Colonic mucosa (tissue), 4 donors: ENCODE results near the gene COMP. TPM values are rescaled to one million over a fixed set of nuclear protein-coding genes. Genes with fewer than 3 reads are reported as not detected.

Source experiments
- DNase-seq: peaks from one replicate; pipeline ENCODE4 v3.0.0-alpha.2; 2020
- H3K27ac ChIP-seq: fragments of 200-600 bp; one replicate; pipeline ENCODE4 v1.8.0; 2021
- H3K27me3 ChIP-seq: fragments of 200-600 bp; one replicate; pipeline ENCODE4 v1.8.0; 2021
- H3K36me3 ChIP-seq: fragments of 200-600 bp; one replicate; pipeline ENCODE4 v1.8.0; 2021
- H3K4me1 ChIP-seq: fragments of 200-600 bp; one replicate; pipeline ENCODE4 v1.8.0; 2021; ENCODE audit warnings: mild to moderate bottlenecking
- H3K4me3 ChIP-seq: fragments of 200-600 bp; one replicate; pipeline ENCODE4 v1.8.0; 2021
- H3K9ac ChIP-seq, 2 donors: one replicate each; pipeline ENCODE4 v1.7.0; 2013; ENCODE audit warnings: control low read depth in 2 of 2, low read depth in 2 of 2, low read length in 2 of 2
- H3K9me3 ChIP-seq: fragments of 200-600 bp; one replicate; pipeline ENCODE4 v1.8.0; 2021
- intact Hi-C: fragments of 100-400 bp; cut with DNase I; formaldehyde crosslinking; loops from one replicate; pipeline ENCODE4 v1.14.1; 2022
- total RNA-seq, 2 donors: library from RNA; stranded (reverse); fragmentation: NEBNext Ultra II Directional in 1 of 2; extraction: Animal tissue kit (Norgen Biotek cat#: 25700) in 1 of 2; gene quantifications; one replicate each; pipeline ENCODE4 v1.2.1, GENCODE V29; 2021
- TF ChIP-seq, protein P1 (sequence below): fragments of 200-600 bp; IDR thresholded peaks from one replicate; pipeline ENCODE4 v1.8.0; 2022; ENCODE audit warnings: antibody characterized with exemption, mild to moderate bottlenecking
- donor health status: healthy.
- donor health status: DM: no; HTN: no; CAD: no.
- donor health status: DM: no; HTN: no; CAD: no.

The COMP gene
- total RNA-seq, 2 donors from 2014 or later = 0.13 TPM; not detected in 1

- H3K4me3 ChIP-seq = no peak overlapping the region
- H3K27ac ChIP-seq = no peak overlapping the region
- no peak overlapping the region for H3K9ac ChIP-seq
- TF ChIP-seq, protein P1, sequence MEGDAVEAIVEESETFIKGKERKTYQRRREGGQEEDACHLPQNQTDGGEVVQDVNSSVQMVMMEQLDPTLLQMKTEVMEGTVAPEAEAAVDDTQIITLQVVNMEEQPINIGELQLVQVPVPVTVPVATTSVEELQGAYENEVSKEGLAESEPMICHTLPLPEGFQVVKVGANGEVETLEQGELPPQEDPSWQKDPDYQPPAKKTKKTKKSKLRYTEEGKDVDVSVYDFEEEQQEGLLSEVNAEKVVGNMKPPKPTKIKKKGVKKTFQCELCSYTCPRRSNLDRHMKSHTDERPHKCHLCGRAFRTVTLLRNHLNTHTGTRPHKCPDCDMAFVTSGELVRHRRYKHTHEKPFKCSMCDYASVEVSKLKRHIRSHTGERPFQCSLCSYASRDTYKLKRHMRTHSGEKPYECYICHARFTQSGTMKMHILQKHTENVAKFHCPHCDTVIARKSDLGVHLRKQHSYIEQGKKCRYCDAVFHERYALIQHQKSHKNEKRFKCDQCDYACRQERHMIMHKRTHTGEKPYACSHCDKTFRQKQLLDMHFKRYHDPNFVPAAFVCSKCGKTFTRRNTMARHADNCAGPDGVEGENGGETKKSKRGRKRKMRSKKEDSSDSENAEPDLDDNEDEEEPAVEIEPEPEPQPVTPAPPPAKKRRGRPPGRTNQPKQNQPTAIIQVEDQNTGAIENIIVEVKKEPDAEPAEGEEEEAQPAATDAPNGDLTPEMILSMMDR = no peak
- no peaks in the 10 kb centered on the region for H3K9me3 ChIP-seq
- no peaks in the 10 kb centered on the region for H3K27me3 ChIP-seq
- H3K4me1 ChIP-seq = no peaks in the 10 kb centered on the region
- DNase-seq = no peak
- intact Hi-C loops = no loop called here
- H3K36me3 ChIP-seq = no peaks in the 10 kb centered on the region
Measured at GRCh38 chr19:18777301-18778075, 13.6 kb downstream of the COMP start.

DNA sequence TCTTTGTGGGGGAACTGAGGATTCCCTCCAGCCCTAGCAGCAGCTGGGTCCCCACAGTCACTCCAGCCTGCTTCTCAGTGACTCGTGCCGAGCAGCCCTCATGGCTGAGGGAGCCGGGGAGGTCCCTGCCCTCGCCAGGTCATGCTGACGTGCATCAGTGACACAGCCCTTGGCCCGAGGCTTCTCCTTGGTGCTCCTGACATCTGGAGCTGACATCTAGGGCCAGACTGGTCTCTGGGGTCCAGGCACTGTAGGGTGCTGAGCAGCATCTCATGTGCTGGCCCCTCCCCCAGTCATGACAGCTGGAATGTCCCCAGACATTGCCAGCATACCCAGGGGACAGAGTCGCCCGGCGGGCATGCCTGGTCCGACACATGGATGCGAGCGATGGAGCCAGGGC, 14.4 kb downstream of the COMP start:
- intact Hi-C loops = no loop called here
- TF ChIP-seq, protein P1 = no peak
- H3K4me1 ChIP-seq = no peaks in the 10 kb centered on the region
- no peak for DNase-seq
- no peaks in the 10 kb centered on the region for H3K27me3 ChIP-seq
- H3K9ac ChIP-seq = no peak overlapping the region
- no peak overlapping the region for H3K27ac ChIP-seq
- H3K9me3 ChIP-seq = no peaks in the 10 kb centered on the region
- no peaks in the 10 kb centered on the region for H3K36me3 ChIP-seq
- no peak overlapping the region for H3K4me3 ChIP-seq

DNA sequence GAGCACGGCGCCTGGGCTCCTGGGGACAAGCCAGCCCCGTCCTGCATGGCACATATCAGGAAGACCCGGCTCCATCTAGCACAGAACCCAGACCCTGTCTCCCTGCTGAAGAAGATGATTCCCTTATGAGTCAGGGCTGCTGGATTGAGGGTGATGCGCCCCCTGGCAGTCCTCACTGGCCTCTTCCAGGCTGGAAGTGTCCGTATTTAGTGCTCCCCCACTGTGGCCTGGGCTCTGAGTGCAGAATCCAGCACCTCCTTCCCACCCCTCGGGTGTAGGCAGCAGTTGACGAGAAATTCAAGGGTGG, 14.9 kb downstream of the COMP start:
- Histone ChIP-seq H3K9me3 (no peaks in the 10 kb centered on the region), H3K27ac (no peak overlapping the region), H3K9ac (no peak overlapping the region), H3K27me3 (no peaks in the 10 kb centered on the region), H3K4me3 (no peak overlapping the region), H3K36me3 (no peaks in the 10 kb centered on the region), H3K4me1 (no peaks in the 10 kb centered on the region)
- DNase-seq = no peak
- TF ChIP-seq, protein P1 = no peak
- intact Hi-C loops = no loop called here

GRCh38 chr19:18775586-18776287, 15.4 kb downstream of the COMP start:
- Histone ChIP-seq H3K36me3 (no peaks in the 10 kb centered on the region), H3K9ac (no peak overlapping the region), H3K27ac (no peak overlapping the region), H3K9me3 (no peaks in the 10 kb centered on the region), H3K4me1 (no peaks in the 10 kb centered on the region), H3K27me3 (no peaks in the 10 kb centered on the region), H3K4me3 (no peak overlapping the region)
- intact Hi-C loops = no loop called here
- DNase-seq = no peak
- TF ChIP-seq, protein P1 = no peak

DNA sequence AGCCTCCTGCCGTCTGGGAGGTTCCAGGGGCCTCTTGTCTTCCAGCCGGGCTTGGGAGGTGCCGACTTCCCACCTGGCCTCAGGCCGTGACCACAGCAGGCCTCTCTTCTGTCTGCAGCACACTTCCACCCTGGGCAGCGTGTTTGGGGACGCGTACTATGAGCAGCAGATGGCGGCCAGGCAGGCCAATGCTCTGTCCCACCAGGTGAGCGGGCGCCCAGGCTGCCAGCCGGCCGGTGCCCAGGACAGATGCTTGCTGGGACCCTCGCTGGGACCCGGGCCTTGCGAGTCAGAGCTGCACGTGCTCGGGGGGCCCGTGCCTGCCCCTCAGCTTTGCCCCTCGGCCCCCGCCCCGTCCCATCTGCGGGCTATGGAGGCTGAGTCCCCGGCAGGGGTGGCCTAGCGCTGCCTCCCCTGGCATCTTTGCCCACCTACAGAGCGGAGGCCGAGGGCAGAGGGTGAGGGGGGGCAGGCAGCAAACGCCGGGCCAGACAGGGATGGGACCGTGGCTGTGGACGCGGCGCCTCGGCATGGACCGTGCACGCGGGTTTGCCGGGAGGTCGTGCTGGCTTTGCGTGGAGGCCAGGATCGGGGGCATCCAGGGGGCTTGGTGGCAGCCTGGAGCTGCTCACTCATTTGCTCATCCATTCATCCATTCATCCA, 16.2 kb downstream of the COMP start:
- Histone ChIP-seq H3K4me1 (no peaks in the 10 kb centered on the region), H3K9ac (no peak overlapping the region), H3K4me3 (no peak overlapping the region), H3K27me3 (no peaks in the 10 kb centered on the region), H3K9me3 (no peaks in the 10 kb centered on the region), H3K27ac (no peak overlapping the region), H3K36me3 (no peaks in the 10 kb centered on the region)
- intact Hi-C loops = no loop called here
- DNase-seq = no peak
- TF ChIP-seq, protein P1 = no peak
